Vagina (tissue), 2 donors: ENCODE measurements around the gene NDOR1. TPM values are rescaled to one million over a fixed set of nuclear protein-coding genes. Genes with fewer than 3 reads are reported as not detected.

Source experiments
- DNase-seq, 2 donors: peaks; one replicate each; pipeline ENCODE4 v3.0.0-alpha.2; 2017; ENCODE audit errors: extremely low spot score in 2 of 2
- H3K27ac ChIP-seq: fragments of 200-600 bp; sonication (generic); one replicate; pipeline ENCODE4 v1.5.1; 2019
- H3K27me3 ChIP-seq: fragments of 200-600 bp; sonication (generic); one replicate; pipeline ENCODE4 v1.5.1; 2019
- H3K36me3 ChIP-seq, 2 donors: fragments of 200-600 bp; sonication (generic); one replicate each; pipeline ENCODE4 v1.5.1; 2017 to 2019
- H3K4me1 ChIP-seq: fragments of 200-600 bp; sonication (generic); one replicate; pipeline ENCODE4 v1.5.1; 2019
- H3K4me3 ChIP-seq, 2 donors: fragments of 200-600 bp; sonication (generic); 1 replicate in 1 of 2; 2 replicates in 1 of 2; pipeline ENCODE4 v1.5.1; 2016 to 2019
- H3K9me3 ChIP-seq: fragments of 200-600 bp; sonication (generic); one replicate; pipeline ENCODE4 v1.5.1; 2019
- CTCF ChIP-seq, 3 experiments: fragments of 450-650 bp in 2 of 3; fragments of 200-600 bp in 1 of 3; sonication (generic) in 1 of 3; IDR thresholded peaks; one replicate each; pipeline ENCODE4 v1.5.1; 2017 to 2019; ENCODE audit warnings: antibody characterized with exemption in 3 of 3, mild to moderate bottlenecking in 2 of 3, moderate library complexity in 2 of 3
- POLR2A ChIP-seq, 2 donors: fragments of 450-650 bp; IDR thresholded peaks; one replicate each; pipeline ENCODE4 v1.6.1; 2017; ENCODE audit warnings: antibody characterized with exemption in 2 of 2, mild to moderate bottlenecking in 2 of 2, moderate library complexity in 2 of 2
- POLR2AphosphoS5 ChIP-seq, 2 donors: sonication (generic); formaldehyde crosslinking; IDR thresholded peaks; one replicate each; pipeline ENCODE4 v1.9.0; 2017; ENCODE audit warnings: antibody characterized with exemption in 2 of 2, mild to moderate bottlenecking in 2 of 2, low read depth in 1 of 2; ENCODE audit not compliant: insufficient read depth in 1 of 2
- intact Hi-C: fragments of 100-400 bp; cut with DNase I; formaldehyde crosslinking; loops from one replicate; pipeline ENCODE4 v1.15.1; 2023
- total RNA-seq: library from RNA; depleted of rRNA; stranded (reverse); fragments of >200 nt; gene quantifications from one replicate; pipeline ENCODE4 v1.2.3, GENCODE V29; 2016

NDOR1 gene
- total RNA-seq, 1 donor from 2014 or later: 12.0 TPM

DNA sequence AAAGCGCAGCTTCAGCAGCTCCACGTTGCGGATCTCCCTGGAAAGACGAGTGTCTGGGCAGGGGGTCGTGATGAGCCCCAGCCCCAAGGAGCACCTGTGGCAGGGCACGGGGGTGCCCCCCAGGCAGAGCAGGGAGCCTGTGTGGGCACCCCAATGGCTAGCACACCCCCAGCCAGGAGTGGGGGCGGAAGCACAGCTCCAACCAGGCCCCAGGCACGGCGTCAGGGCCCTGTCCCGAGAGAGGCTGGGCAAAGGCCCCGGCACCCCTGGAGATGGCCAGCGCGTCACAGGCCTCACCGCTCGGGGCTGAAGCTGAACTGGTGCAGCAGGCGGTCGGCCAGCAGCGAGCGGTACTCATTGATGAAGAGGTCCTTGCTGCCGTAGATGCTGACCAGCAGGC, 25.0 kb upstream of the NDOR1 start:
- Histone ChIP-seq H3K4me3 (no peak overlapping the region), H3K27ac (no peak overlapping the region), H3K36me3 (peaks cover 0 to 59% of the 10 kb centered on the region in 2 donors), H3K27me3 (no peaks in the 10 kb centered on the region), H3K4me1 (peaks cover 8% of the 10 kb centered on the region), H3K9me3 (no peaks in the 10 kb centered on the region)
- TF ChIP-seq POLR2A (IDR thresholded peaks at IDR 0.05): no peak
- TF ChIP-seq POLR2AphosphoS5 (IDR thresholded peaks at IDR 0.05; ENCODE audit: insufficient read depth in 1 of 2, low read depth in 1 of 2): no peak
- TF ChIP-seq CTCF (IDR thresholded peaks at IDR 0.05): no peak
- no peak for DNase-seq
- intact Hi-C loops: no loop called here

- Histone ChIP-seq H3K9me3 (no peaks in the 10 kb centered on the region), H3K36me3 (peaks cover 0 to 60% of the 10 kb centered on the region in 2 donors), H3K27me3 (no peaks in the 10 kb centered on the region), H3K4me3 (no peak overlapping the region), H3K27ac (no peak overlapping the region), H3K4me1 (peaks cover 16% of the 10 kb centered on the region)
- intact Hi-C loops: no loop called here
- no peak for DNase-seq
- no peak for TF ChIP-seq CTCF (IDR thresholded peaks at IDR 0.05)
- no peak for TF ChIP-seq POLR2A (IDR thresholded peaks at IDR 0.05)
- no peak for TF ChIP-seq POLR2AphosphoS5 (IDR thresholded peaks at IDR 0.05; ENCODE audit: insufficient read depth in 1 of 2, low read depth in 1 of 2)
Observed at GRCh38 chr9:137181680-137182079, 23.8 kb upstream of the NDOR1 start.

GRCh38 chr9:137182836-137183235, 22.7 kb upstream of the NDOR1 start:
- H3K36me3 ChIP-seq: peaks cover 0 to 59% of the 10 kb centered on the region in 2 donors

GRCh38 chr9:137183980-137184595, 21.4 kb upstream of the NDOR1 start:
- TF ChIP-seq CTCF (IDR thresholded peaks at IDR 0.05) (no peak), POLR2AphosphoS5 (IDR thresholded peaks at IDR 0.05; ENCODE audit: insufficient read depth in 1 of 2, low read depth in 1 of 2) (no peak), POLR2A (IDR thresholded peaks at IDR 0.05) (no peak)
- peaks cover 29% of the 10 kb centered on the region for H3K4me1 ChIP-seq
- no peak overlapping the region for H3K27ac ChIP-seq
- intact Hi-C loops: no loop called here
- H3K36me3 ChIP-seq: peaks cover 0 to 51% of the 10 kb centered on the region in 2 donors
- no peak overlapping the region for H3K4me3 ChIP-seq
- no peaks in the 10 kb centered on the region for H3K9me3 ChIP-seq
- DNase-seq: no peak
- H3K27me3 ChIP-seq: no peaks in the 10 kb centered on the region

More at GRCh38 chr9:137182836-137183235, 22.7 kb upstream of the NDOR1 start:
- intact Hi-C loops: no loop called here
- no peak for DNase-seq
- no peak overlapping the region for H3K27ac ChIP-seq
- no peak for TF ChIP-seq CTCF (IDR thresholded peaks at IDR 0.05)
- no peak for TF ChIP-seq POLR2A (IDR thresholded peaks at IDR 0.05)
- no peak for TF ChIP-seq POLR2AphosphoS5 (IDR thresholded peaks at IDR 0.05; ENCODE audit: insufficient read depth in 1 of 2, low read depth in 1 of 2)
- H3K4me1 ChIP-seq: peaks cover 27% of the 10 kb centered on the region
- H3K27me3 ChIP-seq: no peaks in the 10 kb centered on the region
- H3K4me3 ChIP-seq: no peak overlapping the region
- H3K9me3 ChIP-seq: no peaks in the 10 kb centered on the region

DNA sequence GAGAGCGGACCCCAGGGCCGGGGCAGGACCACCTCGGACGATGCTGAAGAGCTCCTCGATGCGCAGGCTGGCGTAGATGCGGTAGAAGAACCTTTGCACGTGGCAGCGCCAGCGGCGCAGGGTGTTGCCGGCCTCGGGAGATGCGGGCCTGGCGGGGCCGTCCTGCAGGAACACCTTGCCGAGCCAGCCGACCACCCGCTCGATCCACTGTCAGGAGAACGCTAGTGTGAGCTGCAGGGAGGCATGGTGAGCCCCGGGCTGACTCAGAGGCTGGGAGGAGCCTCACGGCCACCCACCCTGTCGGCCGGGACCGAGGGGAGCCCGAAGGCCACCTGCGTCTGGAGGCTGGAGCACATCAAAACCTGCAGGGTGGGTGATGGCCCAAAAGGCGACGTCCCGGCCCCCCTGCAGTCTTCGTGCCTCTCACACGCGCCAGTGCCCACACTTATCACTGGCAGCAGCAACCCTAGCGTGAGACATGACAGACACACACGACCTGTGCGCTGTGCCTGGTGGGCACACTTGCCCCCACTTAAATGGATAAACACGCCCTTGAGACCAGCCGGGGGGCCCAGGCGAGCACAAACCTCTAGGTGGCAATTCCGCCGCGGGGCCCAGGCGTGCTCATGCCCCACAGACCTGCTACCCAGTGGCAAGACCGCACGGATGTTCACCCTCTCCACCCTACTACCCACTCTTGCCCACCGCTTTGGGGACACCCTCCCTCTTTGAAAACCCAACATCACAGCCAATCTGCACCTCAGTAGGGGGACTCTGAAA, 20.4 kb upstream of the NDOR1 start:
- intact Hi-C loops: no loop called here
- Histone ChIP-seq H3K4me3 (no peak overlapping the region), H3K27me3 (no peaks in the 10 kb centered on the region), H3K4me1 (peaks cover 39% of the 10 kb centered on the region), H3K27ac (no peak overlapping the region), H3K36me3 (peaks cover 0 to 48% of the 10 kb centered on the region in 2 donors), H3K9me3 (no peaks in the 10 kb centered on the region)
- no peak for DNase-seq
- TF ChIP-seq CTCF (IDR thresholded peaks at IDR 0.05): no peak
- TF ChIP-seq POLR2A (IDR thresholded peaks at IDR 0.05): no peak
- no peak for TF ChIP-seq POLR2AphosphoS5 (IDR thresholded peaks at IDR 0.05; ENCODE audit: insufficient read depth in 1 of 2, low read depth in 1 of 2)
